H1 (cell line): ENCODE results near the gene RPS21. TPM values are rescaled to one million over a fixed set of nuclear protein-coding genes. Genes with fewer than 3 reads are reported as not detected.

Experiments
- CTCF ChIA-PET: fragments of 300-600 bp; sonication (Branson Sonifier 250); formaldehyde crosslinking; loops from one replicate; lab custom pipeline; 2021; ENCODE audit not compliant: partially characterized antibody; lab: Charles Lee
- POLR2A ChIA-PET: fragments of 300-600 bp; sonication (Branson Sonifier 250); formaldehyde crosslinking; loops from one replicate; lab custom pipeline; 2021; ENCODE audit warnings: inconsistent platforms; ENCODE audit not compliant: partially characterized antibody; lab: Charles Lee
- DNase-seq, 2 experiments: peaks; one replicate each; pipeline versions ENCODE4 v3.0.0 to v3.0.0-alpha.2; 2010 to 2022; ENCODE audit warnings: low spot score in 2 of 2, low read depth in 1 of 2, mixed read lengths in 1 of 2
- FAIRE-seq: peaks from 2 replicates; lab custom pipeline; 2011; peaks lifted over from hg19 to GRCh38; lab: Jason Lieb, UNC
- H2AFZ ChIP-seq: 2 replicates; pipeline ENCODE4 v1.8.1; 2012; ENCODE audit warnings: low read length, inconsistent platforms
- H2AK5ac ChIP-seq: 2 replicates; pipeline ENCODE4 v1.6.1; 2013; ENCODE audit warnings: low read depth, low read length
- H2BK120ac ChIP-seq: replicated peaks from 2 replicates; pipeline ENCODE3; 2013; ENCODE audit warnings: low read depth, low read length, inconsistent platforms
- H2BK12ac ChIP-seq: 2 replicates; pipeline ENCODE4 v1.6.1; 2013; ENCODE audit warnings: low read depth, low read length
- H2BK15ac ChIP-seq: 2 replicates; pipeline ENCODE4 v1.6.1; 2013; ENCODE audit warnings: low read length
- H2BK20ac ChIP-seq: 2 replicates; pipeline ENCODE4 v1.6.1; 2013; ENCODE audit warnings: low read length
- H2BK5ac ChIP-seq: 2 replicates; pipeline ENCODE4 v1.6.1; 2013; ENCODE audit warnings: low read depth, low read length
- H3K14ac ChIP-seq: 2 replicates; pipeline ENCODE4 v1.6.1; 2013; ENCODE audit warnings: inconsistent platforms; ENCODE audit not compliant: insufficient read length
- H3K18ac ChIP-seq: 2 replicates; pipeline ENCODE4 v1.6.1; 2013; ENCODE audit warnings: low read length; ENCODE audit errors: extremely low read depth
- H3K23ac ChIP-seq: 2 replicates; pipeline ENCODE4 v1.6.1; 2013; ENCODE audit warnings: inconsistent platforms; ENCODE audit not compliant: insufficient read length
- H3K23me2 ChIP-seq: 2 replicates; pipeline ENCODE4 v1.6.1; 2013; ENCODE audit warnings: low read depth, low read length
- H3K27ac ChIP-seq: 2 replicates; pipeline ENCODE4 v1.6.1; 2011; ENCODE audit warnings: low read depth, low read length, inconsistent platforms
- H3K27me3 ChIP-seq, 4 experiments: replicated peaks in 1 of 4; 1 replicate in 1 of 4; 2 replicates in 3 of 4; pipeline versions ENCODE4 v1.6.1 to v1.8.1; 2011 to 2013; ENCODE audit warnings: low read length in 3 of 4, mild to moderate bottlenecking in 3 of 4, inconsistent platforms in 2 of 4, mixed read lengths in 2 of 4, moderate library complexity in 1 of 4; ENCODE audit not compliant: control insufficient read depth in 3 of 4, insufficient read depth in 3 of 4; ENCODE audit errors: extremely low read depth in 1 of 4
- H3K36me3 ChIP-seq, 4 experiments: 2 replicates each; pipeline versions ENCODE4 v1.6.1 to v1.8.1; 2011 to 2013; ENCODE audit warnings: mild to moderate bottlenecking in 4 of 4, low read length in 3 of 4, moderate library complexity in 2 of 4, control low read depth in 1 of 4, inconsistent platforms in 1 of 4; ENCODE audit not compliant: insufficient read depth in 4 of 4, control insufficient read depth in 2 of 4
- H3K4ac ChIP-seq: replicated peaks from 2 replicates; pipeline ENCODE3; 2013; ENCODE audit warnings: low read length, low read depth, mixed read lengths, inconsistent platforms; ENCODE audit not compliant: insufficient read length
- H3K4me1 ChIP-seq, 4 experiments: replicated peaks in 1 of 4; 1 replicate in 1 of 4; 2 replicates in 3 of 4; pipeline versions ENCODE4 v1.6.1 to v1.8.1; 2011 to 2013; ENCODE audit warnings: low read length in 3 of 4, inconsistent platforms in 2 of 4, mixed read lengths in 1 of 4; ENCODE audit not compliant: insufficient read depth in 4 of 4, control insufficient read depth in 3 of 4
- H3K4me2 ChIP-seq, 2 experiments: 2 replicates each; pipeline versions ENCODE4 v1.6.1 to v1.8.1; 2011 to 2013; ENCODE audit warnings: low read depth in 2 of 2, low read length in 2 of 2, control low read depth in 1 of 2, inconsistent platforms in 1 of 2, mild to moderate bottlenecking in 1 of 2; ENCODE audit not compliant: insufficient read depth in 1 of 2
- H3K4me3 ChIP-seq, 4 experiments: fragments of 200-600, 300-600 bp in 1 of 4; sonication (generic), shearing (Covaris generic), sonication (Bioruptor Twin) in 1 of 4; 2 replicates each; pipeline versions ENCODE4 v1.5.1 to v1.8.1; 2011 to 2016; ENCODE audit warnings: low read length in 4 of 4, low read depth in 3 of 4, control low read depth in 2 of 4, inconsistent platforms in 2 of 4, mild to moderate bottlenecking in 2 of 4, mixed read lengths in 1 of 4, moderate library complexity in 1 of 4; ENCODE audit not compliant: insufficient read depth in 2 of 4; ENCODE audit errors: extremely low read depth in 1 of 4
- H3K56ac ChIP-seq: replicated peaks from 2 replicates; pipeline ENCODE3; 2013; ENCODE audit warnings: low read depth, mild to moderate bottlenecking, mixed read lengths, low read length, inconsistent platforms; ENCODE audit not compliant: insufficient read length
- H3K79me1 ChIP-seq: 2 replicates; pipeline ENCODE4 v1.6.1; 2013; ENCODE audit warnings: low read depth, low read length, control low read depth
- H3K79me2 ChIP-seq, 2 experiments: 2 replicates each; pipeline versions ENCODE4 v1.6.1 to v1.8.1; 2012 to 2013; ENCODE audit warnings: low read length in 2 of 2, mild to moderate bottlenecking in 2 of 2, inconsistent platforms in 1 of 2; ENCODE audit not compliant: insufficient read depth in 2 of 2, control insufficient read depth in 1 of 2
- H3K9ac ChIP-seq, 4 experiments: replicated peaks in 1 of 4; 1 replicate in 1 of 4; 2 replicates in 3 of 4; pipeline versions ENCODE4 v1.6.1 to v1.8.1; 2011 to 2013; ENCODE audit warnings: low read depth in 3 of 4, low read length in 3 of 4, control low read depth in 2 of 4, mild to moderate bottlenecking in 2 of 4, moderate library complexity in 2 of 4, inconsistent platforms in 1 of 4; ENCODE audit errors: extremely low read depth in 1 of 4
- H3K9me3 ChIP-seq, 2 experiments: 2 replicates each; pipeline versions ENCODE4 v1.6.1 to v1.8.1; 2012 to 2013; ENCODE audit warnings: mild to moderate bottlenecking in 2 of 2, moderate library complexity in 2 of 2, control low read depth in 1 of 2, inconsistent platforms in 1 of 2, low read depth in 1 of 2, low read length in 1 of 2, mixed read lengths in 1 of 2; ENCODE audit not compliant: insufficient read depth in 2 of 2
- H4K20me1 ChIP-seq, 2 experiments: replicated peaks in 1 of 2; 2 replicates each; pipeline versions ENCODE3 to v1.8.1; 2011 to 2013; ENCODE audit warnings: inconsistent platforms in 2 of 2, low read length in 2 of 2, mild to moderate bottlenecking in 1 of 2; ENCODE audit not compliant: insufficient read depth in 2 of 2, control insufficient read depth in 1 of 2
- H4K5ac ChIP-seq: 2 replicates; pipeline ENCODE4 v1.6.1; 2013; ENCODE audit warnings: low read length, low read depth, mixed read lengths, inconsistent platforms; ENCODE audit not compliant: insufficient read length
- H4K8ac ChIP-seq: 2 replicates; pipeline ENCODE4 v1.8.0; 2013; ENCODE audit warnings: mild to moderate bottlenecking, moderate library complexity, low read length, inconsistent platforms; ENCODE audit not compliant: insufficient read depth; ENCODE audit errors: extremely low read depth
- H4K91ac ChIP-seq: replicated peaks from 2 replicates; pipeline ENCODE3; 2013; ENCODE audit warnings: low read length, mixed read lengths, inconsistent platforms; ENCODE audit not compliant: insufficient read length
- ATF2 ChIP-seq: IDR thresholded peaks from 2 replicates; pipeline ENCODE4 v1.6.1; 2012; ENCODE audit warnings: low read length, inconsistent platforms
- BRCA1 ChIP-seq: IDR thresholded peaks from 2 replicates; pipeline ENCODE4 v1.6.1; 2012; ENCODE audit warnings: low read depth, low read length, improper control_type of control experiment
- CEBPB ChIP-seq: IDR thresholded peaks from 2 replicates; pipeline ENCODE4 v1.6.1; 2012; ENCODE audit warnings: low read depth, low read length
- EGR1 ChIP-seq: IDR thresholded peaks from 2 replicates; pipeline ENCODE4 v1.6.1; 2011; ENCODE audit warnings: low read depth, low read length, borderline replicate concordance
- EZH2 ChIP-seq: fragments of 200-600 bp; sonication (generic); IDR thresholded peaks from 2 replicates; pipeline ENCODE4 v1.7.1; 2012; ENCODE audit warnings: low read depth, mild to moderate bottlenecking, moderate library complexity, low read length, inconsistent platforms; ENCODE audit not compliant: severe bottlenecking
- MAX ChIP-seq: IDR thresholded peaks from 2 replicates; pipeline ENCODE4 v1.6.1; 2012; ENCODE audit warnings: inconsistent platforms
- NANOG ChIP-seq: IDR thresholded peaks from 2 replicates; pipeline ENCODE4 v1.6.1; 2011; ENCODE audit warnings: low read length, low read depth, mild to moderate bottlenecking, inconsistent platforms; ENCODE audit not compliant: insufficient read depth, poor library complexity, severe bottlenecking
- SP1 ChIP-seq: IDR thresholded peaks from 2 replicates; pipeline ENCODE4 v1.6.1; 2011; ENCODE audit warnings: low read depth, low read length
- SP2 ChIP-seq: IDR thresholded peaks from 2 replicates; pipeline ENCODE4 v1.6.1; 2012; ENCODE audit warnings: mild to moderate bottlenecking, low read length, inconsistent platforms
- SUZ12 ChIP-seq: fragments of 200-600 bp; sonication (generic); IDR thresholded peaks from 2 replicates; pipeline ENCODE4 v1.6.1; 2012; ENCODE audit warnings: mild to moderate bottlenecking, inconsistent platforms, low read length, moderate library complexity, mixed read lengths
- TAF1 ChIP-seq: IDR thresholded peaks from 2 replicates; pipeline ENCODE4 v1.6.1; 2011; ENCODE audit warnings: mild to moderate bottlenecking, low read depth, low read length
- TBP ChIP-seq: IDR thresholded peaks from 2 replicates; pipeline ENCODE4 v1.6.1; 2011; ENCODE audit warnings: low read depth, low read length, improper control_type of control experiment
- WGBS, 2 experiments: shearing (Covaris generic) in 1 of 2; methylation state at CpG; one replicate each; pipeline versions ENCODE4 v1.1.6 to v1.1.7; 2013 to 2015; ENCODE audit warnings: low lambda C conversion rate in 2 of 2, mixed read lengths in 2 of 2, inconsistent platforms in 1 of 2, low coverage in 1 of 2, missing lambda C conversion rate in 1 of 2; ENCODE audit not compliant: insufficient replicate concordance in 2 of 2, insufficient coverage in 1 of 2, insufficient read length in 1 of 2; ENCODE audit errors: extremely low coverage in 1 of 2, missing lambda C conversion rate in 1 of 2; 5-methylcytosine and 5-hydroxymethylcytosine counted together
- polyA plus RNA-seq, 7 experiments: library from polyadenylated mRNA; depleted of rRNA in 3 of 7; stranded (reverse) in 5 of 7; unstranded in 2 of 7; fragments of >200 nt in 5 of 7; fragments of 200-250 nt in 2 of 7; gene quantifications; 1 replicate in 5 of 7; 2 replicates in 1 of 7; 4 replicates in 1 of 7; pipeline versions ENCODE4 v1.2.1 to v1.2.3, GENCODE V29; 2011 to 2013; ENCODE audit warnings: missing spikeins in 2 of 7, mixed read lengths in 2 of 7
- total RNA-seq: library from RNA; stranded (reverse); fragmentation: NEBNext Ultra II Directional; extraction: Animal tissue kit (Norgen Biotek cat#: 25700); gene quantifications from 2 replicates; pipeline ENCODE4 v1.2.1, GENCODE V29; 2021

Gene RPS21
- total and polyA plus RNA-seq, 2 of the 8 experiments (the other 6 are each of a cell fraction or from before 2014, with no cell fraction given): 1,787 to 7,219 TPM

- peak overlapping the region; percentile 60; the same call in 1 of the 2 replicates for H2BK5ac ChIP-seq
- H3K27me3 ChIP-seq: no peaks in the 10 kb centered on the region
- H3K4me2 ChIP-seq: peak overlapping the region; percentile 85 to 86
- H3K18ac ChIP-seq: peak overlapping the region; percentile 78
- no peak overlapping the region for H3K56ac ChIP-seq
- H3K14ac ChIP-seq: no peak overlapping the region
- H2BK12ac ChIP-seq: peak overlapping the region; percentile 55; the same call in 1 of the 2 replicates
- H3K79me2 ChIP-seq: peaks cover 6 to 19% of the 10 kb centered on the region in 2 experiments; a peak in 3 of 4 replicates
- H2BK15ac ChIP-seq: peak overlapping the region; percentile 72; the same call in 1 of the 2 replicates
- H3K9me3 ChIP-seq: no peaks in the 10 kb centered on the region
- no peak overlapping the region for H4K8ac ChIP-seq
- 0 out of 2 replicates have a peak overlapping the region, but pooled peaks have one; percentile 72 for H2BK20ac ChIP-seq
- peaks cover 2 to 3% of the 10 kb centered on the region in 2 experiments for H4K20me1 ChIP-seq
- no peak overlapping the region for H2AFZ ChIP-seq
- no peak overlapping the region for H3K9ac ChIP-seq
- DNase-seq (no peak), FAIRE-seq (no peak)
- no peak overlapping the region for H3K23ac ChIP-seq
- no peak overlapping the region for H3K27ac ChIP-seq
- H3K4ac ChIP-seq: no peak overlapping the region
- H3K4me3 ChIP-seq: peak overlapping the region in 2 of 4 experiments; percentile 3 to 63; a peak in 1 of 8 replicates
- CTCF ChIA-PET: interaction anchor here (0.9 to 10.9 kb wide), 10 partner anchors 11 to 111 kb away, joined by 3 to 212 read pairs (median 4); partner anchors contain the start of gene RPS21
- H3K36me3 ChIP-seq: no peaks in the 10 kb centered on the region; a peak in 1 of 8 replicates
- POLR2A ChIA-PET: interaction anchor here (1.3 to 12.6 kb wide), 8 partner anchors 9 to 151 kb away, joined by 3 to 213 read pairs (median 63); partner anchors contain the start of genes ADRM1 and RPS21
- H3K4me1 ChIP-seq: peaks cover 8 to 50% (median 41%) of the 10 kb centered on the region in 4 experiments
- H2AK5ac ChIP-seq: peak overlapping the region; percentile 61; the same call in 1 of the 2 replicates
- H4K5ac ChIP-seq: no peak overlapping the region
- peaks cover 2% of the 10 kb centered on the region for H3K79me1 ChIP-seq
- peaks cover 12% of the 10 kb centered on the region for H3K23me2 ChIP-seq
- no peak overlapping the region for H4K91ac ChIP-seq
- 86% methylated on average over 4 of the region's 4 CpGs; no CpG with 5 or more reads in 1 of the 2 experiments for WGBS, 2 experiments
- H2BK120ac ChIP-seq: no peak overlapping the region
- TF ChIP-seq ATF2 (no peak), NANOG (no peak), EZH2 (no peak), EGR1 (no peak), TBP (no peak), SP2 (no peak), TAF1 (no peak), BRCA1 (no peak), MAX (no peak), CEBPB (no peak), SUZ12 (no peak), SP1 (no peak)
These were observed 17.1 kb upstream of the RPS21 start for GRCh38 chr20:62369815-62370114.
